ENCODE data around the gene CCDC142.

Gene CCDC142

GRCh38 chr2:74425523-74425922 is 57.3 kb downstream of the CCDC142 start:
- no peak for DNase-seq

GRCh38 chr2:74424995-74425406 is 57.8 kb downstream of the CCDC142 start:
- no peak for DNase-seq

- no peak for DNase-seq
Observed at GRCh38 chr2:74424139-74424992, 58.4 kb downstream of the CCDC142 start.
